Chondrocyte (in vitro differentiated cells): ENCODE results near the gene OLFML2B. TPM values are rescaled to one million over a fixed set of nuclear protein-coding genes. Genes with fewer than 3 reads are reported as not detected.

Source experiments
- DNase-seq: peaks from one replicate; pipeline ENCODE4 v3.0.0; 2021; ENCODE audit warnings: mixed read lengths, low spot score
- H3K27ac Mint-ChIP-seq: one replicate; pipeline ENCODE4 v1.8.0; 2021; ENCODE audit warnings: mild to moderate bottlenecking, moderate library complexity, mixed read lengths; ENCODE audit not compliant: unreplicated experiment
- H3K27me3 Mint-ChIP-seq: 2 replicates; pipeline ENCODE4 v1.8.0; 2021; ENCODE audit warnings: low read depth, mixed read lengths
- H3K36me3 Mint-ChIP-seq: 2 replicates; pipeline ENCODE4 v1.8.0; 2021; ENCODE audit warnings: low read depth, mixed read lengths
- H3K4me1 Mint-ChIP-seq: 2 replicates; pipeline ENCODE4 v1.8.0; 2021; ENCODE audit warnings: low read depth, mild to moderate bottlenecking, mixed read lengths
- H3K4me3 Mint-ChIP-seq: one replicate; pipeline ENCODE4 v1.8.0; 2021; ENCODE audit warnings: mild to moderate bottlenecking, moderate library complexity, mixed read lengths; ENCODE audit not compliant: unreplicated experiment
- H3K9me3 Mint-ChIP-seq: 2 replicates; pipeline ENCODE4 v1.8.0; 2021; ENCODE audit warnings: low read depth, mixed read lengths
- CTCF ChIP-seq: fragments of 200-600 bp; sonication (generic); IDR thresholded peaks from 2 replicates; pipeline ENCODE4 v1.5.0; 2021; ENCODE audit warnings: antibody characterized with exemption, mild to moderate bottlenecking, moderate library complexity
- total RNA-seq: library from RNA; stranded (reverse); gene quantifications from 3 replicates; pipeline ENCODE4 v1.2.1, GENCODE V29; 2021

Gene OLFML2B
- total RNA-seq, 1 donor from 2014 or later = 120 TPM

- Mint-ChIP-seq H3K27ac (peak overlapping the region; percentile 22), H3K4me3 (no peak overlapping the region), H3K36me3 (peaks cover 10% of the 10 kb centered on the region), H3K4me1 (peaks cover 85% of the 10 kb centered on the region), H3K27me3 (no peaks in the 10 kb centered on the region), H3K9me3 (peaks cover 3% of the 10 kb centered on the region)
- DNase-seq = no peak
- TF ChIP-seq CTCF = no peak
Measured at GRCh38 chr1:161956930-161957329, 66.7 kb downstream of the OLFML2B start.

GRCh38 chr1:161956097-161956496 lies 67.6 kb downstream of the OLFML2B start:
- no peak for TF ChIP-seq CTCF
- Mint-ChIP-seq H3K36me3 (peaks cover 10% of the 10 kb centered on the region), H3K4me3 (no peak overlapping the region), H3K27me3 (no peaks in the 10 kb centered on the region), H3K4me1 (peaks cover 77% of the 10 kb centered on the region), H3K9me3 (peaks cover 4% of the 10 kb centered on the region), H3K27ac (peak overlapping the region; percentile 57)
- no peak for DNase-seq

- no peak overlapping the region for H3K4me3 Mint-ChIP-seq
- peaks cover 10% of the 10 kb centered on the region for H3K36me3 Mint-ChIP-seq
- H3K27ac Mint-ChIP-seq = peak overlapping the region; percentile 57
- H3K4me1 Mint-ChIP-seq = peaks cover 74% of the 10 kb centered on the region
- no peak for TF ChIP-seq CTCF
- H3K27me3 Mint-ChIP-seq = no peaks in the 10 kb centered on the region
- DNase-seq = no peak
- H3K9me3 Mint-ChIP-seq = peaks cover 4% of the 10 kb centered on the region
Measured at GRCh38 chr1:161955606-161956005, 68.1 kb downstream of the OLFML2B start.

GRCh38 chr1:161954466-161954865 lies 69.2 kb downstream of the OLFML2B start:
- no peak for TF ChIP-seq CTCF
- no peak overlapping the region for H3K4me3 Mint-ChIP-seq
- peaks cover 4% of the 10 kb centered on the region for H3K9me3 Mint-ChIP-seq
- peaks cover 77% of the 10 kb centered on the region for H3K4me1 Mint-ChIP-seq
- H3K27me3 Mint-ChIP-seq = no peaks in the 10 kb centered on the region
- peaks cover 8% of the 10 kb centered on the region for H3K36me3 Mint-ChIP-seq
- DNase-seq = no peak
- H3K27ac Mint-ChIP-seq = peak overlapping the region; percentile 94

GRCh38 chr1:161954050-161954449 lies 69.6 kb downstream of the OLFML2B start:
- no peak for TF ChIP-seq CTCF

More at GRCh38 chr1:161954050-161954449, 69.6 kb downstream of the OLFML2B start:
- no peaks in the 10 kb centered on the region for H3K27me3 Mint-ChIP-seq
- peaks cover 79% of the 10 kb centered on the region for H3K4me1 Mint-ChIP-seq
- H3K27ac Mint-ChIP-seq = peak overlapping the region; percentile 94
- no peak for DNase-seq
- peaks cover 4% of the 10 kb centered on the region for H3K9me3 Mint-ChIP-seq
- no peak overlapping the region for H3K4me3 Mint-ChIP-seq
- H3K36me3 Mint-ChIP-seq = peaks cover 6% of the 10 kb centered on the region
